ENCODE measurements around the gene IGSF23. TPM values are rescaled to one million over a fixed set of nuclear protein-coding genes. Genes with fewer than 3 reads are reported as not detected.
A peak's percentile ranks its signal among the peaks of the same experiment; 100 is the strongest.

The IGSF23 gene
- total and polyA plus RNA-seq, 2 of the 13 experiments (the other 11 are each of a cell fraction or from before 2014, with no cell fraction given): 2.3 to 8.8 TPM

- TF ChIP-seq IRF9 (CRISPR knock-in tag; IDR thresholded peaks at IDR 0.05; ENCODE audit: borderline replicate concordance): peak; percentile 37; the same call in 1 of the 2 replicates
- TF ChIP-seq TFAP4 (IDR thresholded peaks at IDR 0.05; ENCODE audit: borderline replicate concordance, low read depth): 0 out of 2 replicates have a peak, but pooled peaks have one; percentile 24
- peak; percentile 73; the same call in 1 of the 2 replicates for TF ChIP-seq ZNF33A (CRISPR knock-in tag; IDR thresholded peaks at IDR 0.05; ENCODE audit: borderline replicate concordance)
- peak; percentile 63 for TF ChIP-seq HNRNPL (IDR thresholded peaks at IDR 0.05; ENCODE audit: low read depth, low read length)
- no peak for TF ChIP-seq DR1 (CRISPR knock-in tag; IDR thresholded peaks at IDR 0.05)
- peak; percentile 79 for TF ChIP-seq KDM5B (CRISPR knock-in tag; IDR thresholded peaks at IDR 0.05; ENCODE audit: borderline replicate concordance)
- TF ChIP-seq ZNF713 (CRISPR knock-in tag; IDR thresholded peaks at IDR 0.05): no peak
- peak; percentile 59; the same call in 1 of the 2 replicates for TF ChIP-seq ZNF547 (CRISPR knock-in tag; IDR thresholded peaks at IDR 0.05)
- TF ChIP-seq ONECUT2 (CRISPR knock-in tag; IDR thresholded peaks at IDR 0.05): no peak
- no peak for TF ChIP-seq NCOA1 (CRISPR knock-in tag; IDR thresholded peaks at IDR 0.05)
- no peak for TF ChIP-seq JDP2 (CRISPR knock-in tag; IDR thresholded peaks at IDR 0.05; ENCODE audit: borderline replicate concordance)
- TF ChIP-seq ZNF784 (CRISPR knock-in tag; IDR thresholded peaks at IDR 0.05; ENCODE audit: borderline replicate concordance): peak; percentile 34; the same call in 1 of the 2 replicates
- TF ChIP-seq MIXL1 (CRISPR knock-in tag; IDR thresholded peaks at IDR 0.05): peak; percentile 22; the same call in 1 of the 2 replicates
- peak; percentile 49; the same call in 1 of the 2 replicates for TF ChIP-seq ETV6 (CRISPR knock-in tag; conservative IDR thresholded peaks at IDR 0.05)
- TF ChIP-seq TMF1 (CRISPR knock-in tag; IDR thresholded peaks at IDR 0.05; ENCODE audit: low read depth): peak; percentile 93
- no peak for TF ChIP-seq ATF7 (IDR thresholded peaks at IDR 0.05)
- 0 out of 2 replicates have a peak, but pooled peaks have one; percentile 37 for TF ChIP-seq ATF7 (CRISPR knock-in tag; IDR thresholded peaks at IDR 0.05)
- 0 out of 2 replicates have a peak, but pooled peaks have one; percentile 47 for TF ChIP-seq ZNF430 (CRISPR knock-in tag; IDR thresholded peaks at IDR 0.05)
- TF ChIP-seq ZNF772 (CRISPR knock-in tag; IDR thresholded peaks at IDR 0.05): peak; percentile 57; the same call in 1 of the 2 replicates
- TF ChIP-seq CAMTA2 (CRISPR knock-in tag; IDR thresholded peaks at IDR 0.05; ENCODE audit: borderline replicate concordance): no peak; the same call in 1 of the 2 replicates
- TF ChIP-seq ZSCAN29 (CRISPR knock-in tag; conservative IDR thresholded peaks at IDR 0.05): 0 out of 2 replicates have a peak, but pooled peaks have one; percentile 33
- 0 out of 2 replicates have a peak, but pooled peaks have one; percentile 62 for TF ChIP-seq BCL3 (CRISPR knock-in tag; IDR thresholded peaks at IDR 0.05)
- peak; percentile 75 for TF ChIP-seq ARNTL (CRISPR knock-in tag; IDR thresholded peaks at IDR 0.05)
- 0 out of 2 replicates have a peak, but pooled peaks have one; percentile 47 for TF ChIP-seq AKAP8 (CRISPR knock-in tag; IDR thresholded peaks at IDR 0.05)
- TF ChIP-seq ZNF275 (CRISPR knock-in tag; IDR thresholded peaks at IDR 0.05; ENCODE audit: borderline replicate concordance): 0 out of 2 replicates have a peak, but pooled peaks have one; percentile 28
Measured at GRCh38 chr19:44643605-44644401, 30.4 kb downstream of the IGSF23 start, which contains the start of gene PVR (continued).
